Transverse colon (tissue), 4 donors: ENCODE results near the gene HDLBP. TPM values are rescaled to one million over a fixed set of nuclear protein-coding genes. Genes with fewer than 3 reads are reported as not detected.

Source experiments
- DNase-seq: peaks from one replicate; pipeline ENCODE4 v3.0.0-alpha.2; 2019
- H3K27ac ChIP-seq, 4 donors: fragments of 200-600 bp; sonication (generic); 2 replicates each; pipeline ENCODE4 v1.5.1; 2016 to 2018; ENCODE audit warnings: inconsistent platforms in 4 of 4
- H3K27me3 ChIP-seq: fragments of 200-600 bp; sonication (generic); 2 replicates; pipeline ENCODE4 v1.5.1; 2017; ENCODE audit warnings: inconsistent platforms
- H3K36me3 ChIP-seq, 4 donors: fragments of 200-600 bp; sonication (generic); 2 replicates each; pipeline ENCODE4 v1.5.1; 2017 to 2019; ENCODE audit warnings: inconsistent platforms in 4 of 4
- H3K4me1 ChIP-seq, 4 donors: fragments of 200-600 bp; sonication (generic); 2 replicates each; pipeline ENCODE4 v1.5.1; 2017 to 2020; ENCODE audit warnings: inconsistent platforms in 4 of 4
- H3K4me3 ChIP-seq, 4 donors: fragments of 200-600 bp; sonication (generic); 1 replicate in 1 of 4; 2 replicates in 3 of 4; pipeline versions ENCODE4 v1.5.1 to v1.6.1; 2017 to 2019; ENCODE audit warnings: inconsistent platforms in 4 of 4
- H3K9me3 ChIP-seq, 2 donors: fragments of 200-600 bp; sonication (generic); 2 replicates each; pipeline ENCODE4 v1.5.1; 2017 to 2019; ENCODE audit warnings: inconsistent platforms in 2 of 2
- CTCF ChIP-seq, 5 experiments: fragments of 200-600 bp in 3 of 5; fragments of 450-650 bp in 2 of 5; sonication (generic) in 3 of 5; IDR thresholded peaks; 1 replicate in 2 of 5; 2 replicates in 3 of 5; pipeline ENCODE4 v1.5.1; 2016 to 2017; ENCODE audit warnings: antibody characterized with exemption in 5 of 5, inconsistent platforms in 3 of 5, mild to moderate bottlenecking in 2 of 5, moderate library complexity in 1 of 5
- EP300 ChIP-seq: sonication (generic); formaldehyde crosslinking; IDR thresholded peaks from one replicate; pipeline ENCODE4 v1.6.1; 2017; ENCODE audit warnings: antibody characterized with exemption, low read depth
- POLR2A ChIP-seq: fragments of 450-650 bp; IDR thresholded peaks from one replicate; pipeline ENCODE4 v1.6.1; 2016; ENCODE audit warnings: antibody characterized with exemption, mild to moderate bottlenecking, moderate library complexity
- POLR2AphosphoS5 ChIP-seq, 3 donors: sonication (generic); formaldehyde crosslinking; IDR thresholded peaks; one replicate each; pipeline ENCODE4 v1.6.1; 2016; ENCODE audit warnings: antibody characterized with exemption in 3 of 3
- WGBS, 2 donors: methylation state at CpG; one replicate each; pipeline ENCODE4 v1.1.5; 2018; ENCODE audit warnings: low coverage in 1 of 2; 5-methylcytosine and 5-hydroxymethylcytosine counted together
- in situ Hi-C, 4 donors: fragments of 200-750 bp; cut with MboI; loops; one replicate each; pipeline versions ENCODE4 v1.15.0 to v1.15.1; 2017; ENCODE audit warnings: low sequenced_read_pairs in 3 of 4, low pct_ligation_motif_present in 1 of 4, low pct_unique_long_range_greater_than_20kb in 1 of 4
- intact Hi-C: fragments of 100-400 bp; cut with DNase I; formaldehyde crosslinking; loops from one replicate; pipeline ENCODE4 v1.15.1; 2023; ENCODE audit warnings: low total_unique reads
- total RNA-seq, 4 donors: library from RNA; depleted of rRNA; stranded (reverse); fragments of >200 nt; gene quantifications; one replicate each; pipeline ENCODE4 v1.1.0, GENCODE V29; 2016

The HDLBP gene
- total RNA-seq, 4 donors from 2014 or later = 168 to 1,885 (median 314) TPM

- H3K36me3 ChIP-seq = peaks cover 0 to 3% (median 0%) of the 10 kb centered on the region in 4 donors
- peaks cover 0 to 19% (median 0%) of the 10 kb centered on the region in 4 donors for H3K4me1 ChIP-seq
- H3K4me3 ChIP-seq = no peak overlapping the region
- in situ Hi-C loops = no loop called here
- no peaks in the 10 kb centered on the region for H3K27me3 ChIP-seq
- H3K9me3 ChIP-seq = no peaks in the 10 kb centered on the region
- no peak for DNase-seq
- WGBS, 2 donors = 76 to 94% methylated on average over 4 of the region's 4 CpGs
- TF ChIP-seq POLR2A (no peak), CTCF (IDR thresholded peaks at IDR 0.05) (no peak), EP300 (no peak), POLR2AphosphoS5 (IDR thresholded peaks at IDR 0.05) (no peak)
- no peak overlapping the region for H3K27ac ChIP-seq
- intact Hi-C loops = no loop called here
Observed at GRCh38 chr2:241289053-241289452, 26.4 kb downstream of the HDLBP start.

- no peak overlapping the region for H3K27ac ChIP-seq
- intact Hi-C loops = no loop called here
- no peak for DNase-seq
- H3K27me3 ChIP-seq = no peaks in the 10 kb centered on the region
- TF ChIP-seq CTCF (IDR thresholded peaks at IDR 0.05) = no peak
- TF ChIP-seq EP300 = no peak
- TF ChIP-seq POLR2A = no peak
- no peak for TF ChIP-seq POLR2AphosphoS5 (IDR thresholded peaks at IDR 0.05)
- WGBS, 2 donors = 89% methylated on average over 3 of the region's 3 CpGs; no CpG with 5 or more reads in 1 of the 2 donors
- in situ Hi-C loops = no loop called here
- no peaks in the 10 kb centered on the region for H3K9me3 ChIP-seq
- H3K4me3 ChIP-seq = no peak overlapping the region
- peaks cover 0 to 19% (median 0%) of the 10 kb centered on the region in 4 donors for H3K4me1 ChIP-seq
- H3K36me3 ChIP-seq = peaks cover 0 to 3% (median 0%) of the 10 kb centered on the region in 4 donors
Observed at GRCh38 chr2:241288324-241288888, 27.1 kb downstream of the HDLBP start.

- 91 to 92% methylated on average over 6 to 9 of the region's 9 CpGs for WGBS, 2 donors
- Histone ChIP-seq H3K9me3 (no peaks in the 10 kb centered on the region), H3K36me3 (peaks cover 0 to 3% (median 0%) of the 10 kb centered on the region in 4 donors), H3K4me3 (no peak overlapping the region), H3K27me3 (no peaks in the 10 kb centered on the region), H3K27ac (no peak overlapping the region), H3K4me1 (peaks cover 0 to 11% (median 0%) of the 10 kb centered on the region in 4 donors)
- in situ Hi-C loops = no loop called here
- no peak for TF ChIP-seq POLR2A
- TF ChIP-seq POLR2AphosphoS5 (IDR thresholded peaks at IDR 0.05) = no peak
- TF ChIP-seq CTCF (IDR thresholded peaks at IDR 0.05) = no peak
- TF ChIP-seq EP300 = no peak
- intact Hi-C loops = no loop called here
- no peak for DNase-seq
Observed at GRCh38 chr2:241286348-241287090, 29.0 kb downstream of the HDLBP start.

GRCh38 chr2:241285596-241285995, 29.9 kb downstream of the HDLBP start:
- 94 to 100% methylated on average over 1 of the region's 1 CpG for WGBS, 2 donors
- Histone ChIP-seq H3K4me3 (no peak overlapping the region), H3K4me1 (peaks cover 0 to 11% (median 0%) of the 10 kb centered on the region in 4 donors), H3K36me3 (peaks cover 0 to 3% (median 0%) of the 10 kb centered on the region in 4 donors), H3K9me3 (no peaks in the 10 kb centered on the region), H3K27ac (no peak overlapping the region), H3K27me3 (no peaks in the 10 kb centered on the region)
- no peak for DNase-seq
- in situ Hi-C loops (no loop called here), intact Hi-C loops (no loop called here)
- no peak for TF ChIP-seq POLR2A
- no peak for TF ChIP-seq CTCF (IDR thresholded peaks at IDR 0.05)
- no peak for TF ChIP-seq EP300
- TF ChIP-seq POLR2AphosphoS5 (IDR thresholded peaks at IDR 0.05) = no peak
